A549 (cell line): ENCODE results near the gene CIITA.

Experiments
- CBX2 ChIP-seq: fragments of 200-600 bp; sonication (generic); IDR thresholded peaks from 2 replicates; pipeline ENCODE4 v1.6.1; 2016; ENCODE audit warnings: low read depth, mild to moderate bottlenecking, borderline replicate concordance
- CEBPB ChIP-seq, 2 experiments: fragments of >200 bp in 1 of 2; sonication (Bioruptor Twin) in 1 of 2; formaldehyde crosslinking in 1 of 2; IDR thresholded peaks; 2 replicates each; pipeline ENCODE4 v1.6.1; 2012 to 2016
- CHD2 ChIP-seq: fragments of 150-350 bp; IDR thresholded peaks from 2 replicates; pipeline ENCODE4 v1.6.1; 2014; ENCODE audit warnings: low read length; ENCODE audit not compliant: partially characterized antibody
- CTCF ChIP-seq: fragments of >200 bp; sonication (Bioruptor Twin); formaldehyde crosslinking; IDR thresholded peaks from 3 replicates; pipeline ENCODE4 v1.5.1; 2016
- EP300 ChIP-seq, 2 experiments: fragments of >200 bp; sonication (Bioruptor Twin); formaldehyde crosslinking; IDR thresholded peaks; 2 replicates in 1 of 2; 3 replicates in 1 of 2; pipeline ENCODE4 v1.6.1; 2016 to 2017
- FOSB ChIP-seq: fragments of 250-450 bp; sonication (Bioruptor Pico); IDR thresholded peaks from 2 replicates; pipeline ENCODE4 v1.5.0; 2020; ENCODE audit warnings: mild to moderate bottlenecking, moderate library complexity
- FOSL2 ChIP-seq, 2 experiments: fragments of 450-650 bp in 1 of 2; fragments of >200 bp in 1 of 2; sonication (Bioruptor Twin) in 1 of 2; formaldehyde crosslinking; IDR thresholded peaks; 2 replicates each; pipeline versions ENCODE4 v1.5.0 to v1.6.1; 2016 to 2020; ENCODE audit warnings: mild to moderate bottlenecking in 1 of 2, moderate library complexity in 1 of 2
- HDAC2 ChIP-seq: fragments of 200-600 bp; sonication (generic); IDR thresholded peaks from 2 replicates; pipeline ENCODE4 v1.6.1; 2016
- HOXB13 ChIP-seq: fragments of 250-450 bp; sonication (Bioruptor Pico); IDR thresholded peaks from 2 replicates; pipeline ENCODE4 v1.5.0; 2020; ENCODE audit warnings: low read depth, mild to moderate bottlenecking, moderate library complexity
- JUNB ChIP-seq: fragments of >200 bp; sonication (Bioruptor Twin); formaldehyde crosslinking; IDR thresholded peaks from 2 replicates; pipeline ENCODE4 v1.6.1; 2016
- KDM5A ChIP-seq: fragments of 200-600 bp; sonication (generic); IDR thresholded peaks from 2 replicates; pipeline ENCODE4 v1.6.1; 2016; ENCODE audit warnings: antibody characterized with exemption, mild to moderate bottlenecking
- PBX3 ChIP-seq: IDR thresholded peaks from 2 replicates; pipeline ENCODE4 v1.6.1; 2012
- POLR2A ChIP-seq: IDR thresholded peaks from 2 replicates; pipeline ENCODE4 v1.6.1; 2012; ENCODE audit warnings: mild to moderate bottlenecking, low read length
- REST ChIP-seq: fragments of 200-600 bp; sonication (generic); IDR thresholded peaks from 2 replicates; pipeline ENCODE4 v1.6.1; 2016; ENCODE audit warnings: antibody characterized with exemption, mild to moderate bottlenecking, moderate library complexity

GRCh38 chr16:10828851-10829366 is 48.1 kb upstream of the CIITA start:
- TF ChIP-seq JUNB (no peak), EP300 (IDR thresholded peaks at IDR 0.05) (no peak), CBX2 (no peak), POLR2A (no peak), CTCF (no peak), FOSL2 (IDR thresholded peaks at IDR 0.05) (no peak), FOSL2 (CRISPR knock-in tag; IDR thresholded peaks at IDR 0.05) (no peak), PBX3 (no peak), REST (no peak), HOXB13 (CRISPR knock-in tag) (no peak), CEBPB (IDR thresholded peaks at IDR 0.05) (no peak), FOSB (no peak), HDAC2 (no peak), CHD2 (no peak), KDM5A (no peak)
